ENCODE data around the gene KRTAP12-2. TPM values are rescaled to one million over a fixed set of nuclear protein-coding genes. Genes with fewer than 3 reads are reported as not detected.
"Not testable (repeated sequence)": the region's sequence is repeated elsewhere in the genome, so short reads cannot be mapped to it uniquely, and the experiment has no call there.

Gene KRTAP12-2
- total RNA-seq, 1 donor from 2014 or later, result not detected

- H3K9me3 Mint-ChIP-seq (ENCODE audit: unreplicated experiment), result peaks cover 5% of the 10 kb centered on the region
- DNase-seq (ENCODE audit: extremely low spot score, unreplicated experiment), result peak; percentile 62
- peaks cover 15% of the 10 kb centered on the region for H3K4me1 Mint-ChIP-seq (ENCODE audit: unreplicated experiment)
- no peak overlapping the region for H3K27ac Mint-ChIP-seq (ENCODE audit: unreplicated experiment)
- no peak overlapping the region for H3K4me3 Mint-ChIP-seq (ENCODE audit: unreplicated experiment)
- no peak for TF ChIP-seq CTCF (IDR thresholded peaks at IDR 0.05)
- peaks cover under 1% of the 10 kb centered on the region for H3K36me3 Mint-ChIP-seq (ENCODE audit: unreplicated experiment)
- H3K27me3 Mint-ChIP-seq (ENCODE audit: unreplicated experiment), result peaks cover 72% of the 10 kb centered on the region
Measured at GRCh38 chr21:44687671-44688070, 20.9 kb upstream of the KRTAP12-2 start.

- no peak for TF ChIP-seq CTCF (IDR thresholded peaks at IDR 0.05)
- H3K9me3 Mint-ChIP-seq (ENCODE audit: unreplicated experiment), result no peaks in the 10 kb centered on the region
- peaks cover 15% of the 10 kb centered on the region for H3K4me1 Mint-ChIP-seq (ENCODE audit: unreplicated experiment)
- no peaks in the 10 kb centered on the region for H3K36me3 Mint-ChIP-seq (ENCODE audit: unreplicated experiment)
- peaks cover 78% of the 10 kb centered on the region for H3K27me3 Mint-ChIP-seq (ENCODE audit: unreplicated experiment)
- DNase-seq (ENCODE audit: extremely low spot score, unreplicated experiment), result peak; percentile 79
- no peak overlapping the region for H3K27ac Mint-ChIP-seq (ENCODE audit: unreplicated experiment)
- H3K4me3 Mint-ChIP-seq (ENCODE audit: unreplicated experiment), result no peak overlapping the region
Measured at GRCh38 chr21:44686843-44687561, 20.3 kb upstream of the KRTAP12-2 start.

- no peak overlapping the region for H3K4me3 Mint-ChIP-seq (ENCODE audit: unreplicated experiment)
- TF ChIP-seq CTCF (IDR thresholded peaks at IDR 0.05), result no peak
- DNase-seq (ENCODE audit: extremely low spot score, unreplicated experiment), result peak; percentile 76
- H3K27ac Mint-ChIP-seq (ENCODE audit: unreplicated experiment), result no peak overlapping the region
- H3K9me3 Mint-ChIP-seq (ENCODE audit: unreplicated experiment), result no peaks in the 10 kb centered on the region
- H3K4me1 Mint-ChIP-seq (ENCODE audit: unreplicated experiment), result peaks cover 15% of the 10 kb centered on the region
- no peaks in the 10 kb centered on the region for H3K36me3 Mint-ChIP-seq (ENCODE audit: unreplicated experiment)
- peaks cover 76% of the 10 kb centered on the region for H3K27me3 Mint-ChIP-seq (ENCODE audit: unreplicated experiment)
Measured at GRCh38 chr21:44686000-44686781, 19.5 kb upstream of the KRTAP12-2 start.

- peaks cover 15% of the 10 kb centered on the region for H3K4me1 Mint-ChIP-seq (ENCODE audit: unreplicated experiment)
- H3K9me3 Mint-ChIP-seq (ENCODE audit: unreplicated experiment); H3K36me3 Mint-ChIP-seq (ENCODE audit: unreplicated experiment); H3K27ac Mint-ChIP-seq (ENCODE audit: unreplicated experiment); H3K4me3 Mint-ChIP-seq (ENCODE audit: unreplicated experiment): not testable (repeated sequence)
- DNase-seq (ENCODE audit: extremely low spot score, unreplicated experiment), result peak; percentile 67
- peaks cover 76% of the 10 kb centered on the region for H3K27me3 Mint-ChIP-seq (ENCODE audit: unreplicated experiment)
Measured at GRCh38 chr21:44685050-44685449, 18.3 kb upstream of the KRTAP12-2 start.

- Mint-ChIP-seq H3K36me3 (ENCODE audit: unreplicated experiment) (no peaks in the 10 kb centered on the region), H3K27ac (ENCODE audit: unreplicated experiment) (no peak overlapping the region), H3K4me3 (ENCODE audit: unreplicated experiment) (no peak overlapping the region), H3K9me3 (ENCODE audit: unreplicated experiment) (no peaks in the 10 kb centered on the region), H3K27me3 (ENCODE audit: unreplicated experiment) (peaks cover 77% of the 10 kb centered on the region), H3K4me1 (ENCODE audit: unreplicated experiment) (peaks cover 15% of the 10 kb centered on the region)
- TF ChIP-seq CTCF (IDR thresholded peaks at IDR 0.05), result no peak
- peak; percentile 34 for DNase-seq (ENCODE audit: extremely low spot score, unreplicated experiment)
Measured at GRCh38 chr21:44684483-44684882, 17.8 kb upstream of the KRTAP12-2 start.
